Measurements from ENCODE around the gene SPINT1. TPM values are rescaled to one million over a fixed set of nuclear protein-coding genes. Genes with fewer than 3 reads are reported as not detected.

SPINT1 gene
- total and polyA plus RNA-seq, 2 of the 13 experiments (the other 11 are each of a cell fraction or from before 2014, with no cell fraction given): 0.49 to 2.5 TPM

DNA sequence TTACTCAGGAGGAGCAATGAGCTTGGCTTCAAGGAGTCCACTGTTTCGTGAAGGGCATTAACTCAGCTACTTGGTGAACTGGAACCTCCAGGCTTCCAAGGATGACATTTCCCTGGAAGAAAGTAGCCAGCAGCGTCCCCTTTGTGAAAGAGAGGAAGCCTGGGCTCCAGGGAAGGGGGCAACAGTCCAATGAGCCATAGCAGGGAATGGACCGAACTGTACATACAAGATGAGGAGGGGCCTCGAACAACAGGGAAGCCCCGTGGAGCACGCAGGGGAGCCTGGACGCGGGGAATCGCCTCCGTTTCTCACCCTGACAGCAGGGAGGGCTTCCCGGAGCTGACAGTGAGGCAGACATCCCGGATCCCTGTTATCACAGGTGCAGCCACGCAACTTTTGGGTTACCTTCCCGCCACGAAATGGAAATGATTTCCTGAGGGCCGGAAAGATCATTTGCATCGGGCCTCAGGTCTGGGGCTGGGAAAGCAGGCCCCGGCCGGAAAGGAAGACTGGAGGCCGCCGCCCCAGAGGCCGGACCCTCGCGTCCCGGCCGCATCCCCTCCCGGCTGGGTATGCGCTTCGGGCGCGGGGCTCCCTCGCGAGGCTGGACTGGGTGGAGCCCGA lies 475 bp upstream of the SPINT1 start:
- POLR2A ChIA-PET: interaction anchor here (0.9 kb wide), 1 partner anchor 51 kb away, joined by 3 read pairs; the partner anchor contains the start of gene VPS18
- no peak overlapping the region for H3K27ac ChIP-seq (ENCODE audit: extremely low read length, insufficient read depth, low read length)

More for the DNA sequence above, 475 bp upstream of the SPINT1 start:
- DNase-seq (ENCODE audit: low spot score): no peak
- 11% methylated on average over 4 of the region's 34 CpGs for WGBS (ENCODE audit: low lambda C conversion rate)
- Histone ChIP-seq H2AFZ (ENCODE audit: low read length) (peak overlapping the region; percentile 60), H3K27me3 (ENCODE audit: control insufficient read depth in 1 of 2, insufficient read depth in 2 of 2, low read length in 2 of 2) (peaks cover 4 to 17% of the 10 kb centered on the region in 2 experiments; a peak in 3 of 5 replicates), H3K4me2 (ENCODE audit: low read depth, low read length) (peak overlapping the region; percentile 98), H4K20me1 (ENCODE audit: insufficient read depth, low read length) (no peaks in the 10 kb centered on the region), H3K36me3 (replicated peaks in 1 of 2; ENCODE audit: control insufficient read depth in 1 of 2, insufficient read depth in 2 of 2, low read length in 2 of 2) (no peaks in the 10 kb centered on the region), H3K9me3 (ENCODE audit: low read length) (no peaks in the 10 kb centered on the region), H3K79me2 (ENCODE audit: insufficient read depth, low read length) (no peaks in the 10 kb centered on the region), H3K4me3 (replicated peaks in 1 of 3; ENCODE audit: insufficient read depth in 1 of 3, low read depth in 2 of 3, low read length in 3 of 3) (peak overlapping the region; percentile 37 to 73 (median 51)), H3K9ac (ENCODE audit: insufficient read depth, low read depth, low read length) (peak overlapping the region; percentile 38; the same call in 1 of the 2 replicates), H3K4me1 (ENCODE audit: insufficient read depth, low read length) (peaks cover 48% of the 10 kb centered on the region)
- TF ChIP-seq, protein P1, sequence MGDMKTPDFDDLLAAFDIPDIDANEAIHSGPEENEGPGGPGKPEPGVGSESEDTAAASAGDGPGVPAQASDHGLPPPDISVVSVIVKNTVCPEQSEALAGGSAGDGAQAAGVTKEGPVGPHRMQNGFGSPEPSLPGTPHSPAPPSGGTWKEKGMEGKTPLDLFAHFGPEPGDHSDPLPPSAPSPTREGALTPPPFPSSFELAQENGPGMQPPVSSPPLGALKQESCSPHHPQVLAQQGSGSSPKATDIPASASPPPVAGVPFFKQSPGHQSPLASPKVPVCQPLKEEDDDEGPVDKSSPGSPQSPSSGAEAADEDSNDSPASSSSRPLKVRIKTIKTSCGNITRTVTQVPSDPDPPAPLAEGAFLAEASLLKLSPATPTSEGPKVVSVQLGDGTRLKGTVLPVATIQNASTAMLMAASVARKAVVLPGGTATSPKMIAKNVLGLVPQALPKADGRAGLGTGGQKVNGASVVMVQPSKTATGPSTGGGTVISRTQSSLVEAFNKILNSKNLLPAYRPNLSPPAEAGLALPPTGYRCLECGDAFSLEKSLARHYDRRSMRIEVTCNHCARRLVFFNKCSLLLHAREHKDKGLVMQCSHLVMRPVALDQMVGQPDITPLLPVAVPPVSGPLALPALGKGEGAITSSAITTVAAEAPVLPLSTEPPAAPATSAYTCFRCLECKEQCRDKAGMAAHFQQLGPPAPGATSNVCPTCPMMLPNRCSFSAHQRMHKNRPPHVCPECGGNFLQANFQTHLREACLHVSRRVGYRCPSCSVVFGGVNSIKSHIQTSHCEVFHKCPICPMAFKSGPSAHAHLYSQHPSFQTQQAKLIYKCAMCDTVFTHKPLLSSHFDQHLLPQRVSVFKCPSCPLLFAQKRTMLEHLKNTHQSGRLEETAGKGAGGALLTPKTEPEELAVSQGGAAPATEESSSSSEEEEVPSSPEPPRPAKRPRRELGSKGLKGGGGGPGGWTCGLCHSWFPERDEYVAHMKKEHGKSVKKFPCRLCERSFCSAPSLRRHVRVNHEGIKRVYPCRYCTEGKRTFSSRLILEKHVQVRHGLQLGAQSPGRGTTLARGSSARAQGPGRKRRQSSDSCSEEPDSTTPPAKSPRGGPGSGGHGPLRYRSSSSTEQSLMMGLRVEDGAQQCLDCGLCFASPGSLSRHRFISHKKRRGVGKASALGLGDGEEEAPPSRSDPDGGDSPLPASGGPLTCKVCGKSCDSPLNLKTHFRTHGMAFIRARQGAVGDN (CRISPR knock-in tag; IDR thresholded peaks at IDR 0.05): peak; percentile 51
- peak; percentile 73 for TF ChIP-seq ZFX (CRISPR knock-in tag; IDR thresholded peaks at IDR 0.05; ENCODE audit: low read depth)
- TF ChIP-seq, protein P2, sequence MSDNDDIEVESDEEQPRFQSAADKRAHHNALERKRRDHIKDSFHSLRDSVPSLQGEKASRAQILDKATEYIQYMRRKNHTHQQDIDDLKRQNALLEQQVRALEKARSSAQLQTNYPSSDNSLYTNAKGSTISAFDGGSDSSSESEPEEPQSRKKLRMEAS (IDR thresholded peaks at IDR 0.05): peak; percentile 27; the same call in 1 of the 2 replicates
- TF ChIP-seq NONO (IDR thresholded peaks at IDR 0.05): no peak
- TF ChIP-seq NONO (CRISPR knock-in tag; conservative IDR thresholded peaks at IDR 0.05): 0 out of 2 replicates have a peak, but pooled peaks have one; percentile 29
- peak; percentile 27; the same call in 1 of the 2 replicates for TF ChIP-seq ZNF891 (CRISPR knock-in tag; IDR thresholded peaks at IDR 0.05)
- TF ChIP-seq ZNF296 (CRISPR knock-in tag; conservative IDR thresholded peaks at IDR 0.05): no peak
- TF ChIP-seq ZNF501 (CRISPR knock-in tag; IDR thresholded peaks at IDR 0.05): 0 out of 2 replicates have a peak, but pooled peaks have one; percentile 18
- TF ChIP-seq ZFY (CRISPR knock-in tag; IDR thresholded peaks at IDR 0.05): peak; percentile 48
- TF ChIP-seq ZNF75D (CRISPR knock-in tag; IDR thresholded peaks at IDR 0.05; ENCODE audit: borderline replicate concordance): no peak
- CTCF ChIA-PET (ENCODE audit: low intra/inter-chr PET ratio, low total read pairs): no interaction called here
- no peak for ATAC-seq
- BruUV-seq (replicated peaks): no TSS peak
- FAIRE-seq: no peak
- in situ Hi-C loops (cut with HindIII; ENCODE audit: extremely low pct_ligation_motif_present, low pct_unique_long_range_greater_than_20kb) (no loop called here), intact Hi-C loops (cut with micrococcal nuclease; ENCODE audit: unreplicated experiment) (no loop called here)
